Measurements from ENCODE around the gene GPX4. TPM values are rescaled to one million over a fixed set of nuclear protein-coding genes. Genes with fewer than 3 reads are reported as not detected.

The GPX4 gene
- total RNA-seq, 4 donors from 2014 or later: 338 to 386 (median 375) TPM

- no peak for TF ChIP-seq POLR2A (IDR thresholded peaks at IDR 0.05; ENCODE audit: low read depth)
- TF ChIP-seq CTCF (IDR thresholded peaks at IDR 0.05): no peak
- TF ChIP-seq POLR2AphosphoS5 (IDR thresholded peaks at IDR 0.05): no peak
- TF ChIP-seq EP300 (IDR thresholded peaks at IDR 0.05): no peak
- no peaks in the 10 kb centered on the region for H3K27me3 ChIP-seq
- intact Hi-C loops (cut with DNase I): no loop called here
- no peaks in the 10 kb centered on the region for H3K9me3 ChIP-seq
- no peak overlapping the region for H3K4me3 ChIP-seq
- 91% methylated on average over 48 of the region's 50 CpGs for WGBS
- DNase-seq (ENCODE audit: extremely low spot score): no peak
- peaks cover 0 to 18% (median 18%) of the 10 kb centered on the region in 4 donors for H3K4me1 ChIP-seq
- peaks cover 74 to 100% (median 100%) of the 10 kb centered on the region in 4 donors for H3K36me3 ChIP-seq
- no peak overlapping the region for H3K27ac ChIP-seq (replicated peaks in 1 of 4)
These were observed 15.9 kb downstream of the GPX4 start for GRCh38 chr19:1119475-1120217.

- WGBS: no CpG with 5 or more reads among the region's 10 CpGs
- H3K9me3 ChIP-seq: no peaks in the 10 kb centered on the region
- intact Hi-C loops (cut with DNase I): no loop called here
These were observed 17.6 kb downstream of the GPX4 start for GRCh38 chr19:1121395-1121794.

GRCh38 chr19:1122021-1122971, 18.5 kb downstream of the GPX4 start:
- Histone ChIP-seq H3K27me3 (no peaks in the 10 kb centered on the region), H3K4me3 (no peak overlapping the region), H3K9me3 (no peaks in the 10 kb centered on the region), H3K4me1 (peaks cover 0 to 35% (median 30%) of the 10 kb centered on the region in 4 donors), H3K27ac (replicated peaks in 1 of 4) (peak overlapping the region in 1 of 4 donors; percentile 25), H3K36me3 (peaks cover 60 to 100% (median 98%) of the 10 kb centered on the region in 4 donors)
- no peak for DNase-seq (ENCODE audit: extremely low spot score)
- TF ChIP-seq EP300 (IDR thresholded peaks at IDR 0.05): no peak
- TF ChIP-seq POLR2A (IDR thresholded peaks at IDR 0.05; ENCODE audit: low read depth): no peak
- no peak for TF ChIP-seq POLR2AphosphoS5 (IDR thresholded peaks at IDR 0.05)
- no peak for TF ChIP-seq CTCF (IDR thresholded peaks at IDR 0.05)
- 95% methylated on average over 37 of the region's 63 CpGs for WGBS
- intact Hi-C loops (cut with DNase I): no loop called here

More at GRCh38 chr19:1121395-1121794, 17.6 kb downstream of the GPX4 start:
- no peaks in the 10 kb centered on the region for H3K27me3 ChIP-seq
- peaks cover 0 to 26% (median 22%) of the 10 kb centered on the region in 4 donors for H3K4me1 ChIP-seq
- peaks cover 68 to 100% (median 98%) of the 10 kb centered on the region in 4 donors for H3K36me3 ChIP-seq
- no peak overlapping the region for H3K4me3 ChIP-seq
- no peak overlapping the region for H3K27ac ChIP-seq (replicated peaks in 1 of 4)
- no peak for DNase-seq (ENCODE audit: extremely low spot score)
- no peak for TF ChIP-seq EP300 (IDR thresholded peaks at IDR 0.05)
- no peak for TF ChIP-seq POLR2AphosphoS5 (IDR thresholded peaks at IDR 0.05)
- no peak for TF ChIP-seq CTCF (IDR thresholded peaks at IDR 0.05)

GRCh38 chr19:1122972-1123363, 19.2 kb downstream of the GPX4 start:
- no peaks in the 10 kb centered on the region for H3K27me3 ChIP-seq
- H3K36me3 ChIP-seq: peaks cover 59 to 100% (median 98%) of the 10 kb centered on the region in 4 donors
- WGBS: 53% methylated on average over 20 of the region's 21 CpGs

More at GRCh38 chr19:1122972-1123363, 19.2 kb downstream of the GPX4 start:
- Histone ChIP-seq H3K27ac (replicated peaks in 1 of 4) (peak overlapping the region in 1 of 4 donors; percentile 25), H3K4me3 (no peak overlapping the region), H3K4me1 (peaks cover 0 to 37% (median 33%) of the 10 kb centered on the region in 4 donors), H3K9me3 (no peaks in the 10 kb centered on the region)
- TF ChIP-seq CTCF (IDR thresholded peaks at IDR 0.05) (no peak), POLR2AphosphoS5 (IDR thresholded peaks at IDR 0.05) (peak in 1 of 2 donors; percentile 18)
- no peak for DNase-seq (ENCODE audit: extremely low spot score)
- intact Hi-C loops (cut with DNase I): no loop called here
